H1 (cell line): Measurements from ENCODE around the gene LAMB1. TPM values are rescaled to one million over a fixed set of nuclear protein-coding genes. Genes with fewer than 3 reads are reported as not detected.

Source experiments
- ATF2 ChIP-seq: IDR thresholded peaks from 2 replicates; pipeline ENCODE4 v1.6.1; 2012; ENCODE audit warnings: low read length, inconsistent platforms
- CBX5 ChIP-seq: fragments of 300-800, 300-1000 bp; sonication (generic); IDR thresholded peaks from 2 replicates; pipeline ENCODE4 v1.7.1; 2016; ENCODE audit warnings: antibody characterized with exemption, low read length, low read depth
- KDM5A ChIP-seq: fragments of 200-600 bp; IDR thresholded peaks from 2 replicates; pipeline ENCODE4 v1.7.1; 2012; ENCODE audit warnings: mild to moderate bottlenecking, low read length, inconsistent platforms, mixed read lengths
- SIN3A ChIP-seq, 2 experiments: IDR thresholded peaks in 1 of 2; conservative IDR thresholded peaks in 1 of 2; 2 replicates each; pipeline ENCODE4 v1.6.1; 2011 to 2012; ENCODE audit warnings: low read length in 2 of 2, improper control_type of control experiment in 1 of 2, low read depth in 1 of 2, mild to moderate bottlenecking in 1 of 2
- TAF1 ChIP-seq: IDR thresholded peaks from 2 replicates; pipeline ENCODE4 v1.6.1; 2011; ENCODE audit warnings: mild to moderate bottlenecking, low read depth, low read length
- polyA plus RNA-seq, 7 experiments: library from polyadenylated mRNA; depleted of rRNA in 3 of 7; stranded (reverse) in 5 of 7; unstranded in 2 of 7; fragments of >200 nt in 5 of 7; fragments of 200-250 nt in 2 of 7; gene quantifications; 1 replicate in 5 of 7; 2 replicates in 1 of 7; 4 replicates in 1 of 7; pipeline versions ENCODE4 v1.2.1 to v1.2.3, GENCODE V29; 2011 to 2013; ENCODE audit warnings: missing spikeins in 2 of 7, mixed read lengths in 2 of 7
- total RNA-seq: library from RNA; stranded (reverse); fragmentation: NEBNext Ultra II Directional; extraction: Animal tissue kit (Norgen Biotek cat#: 25700); gene quantifications from 2 replicates; pipeline ENCODE4 v1.2.1, GENCODE V29; 2021
- TF ChIP-seq, protein P1 (sequence below), 3 experiments: IDR thresholded peaks; 1 replicate in 2 of 3; 2 replicates in 1 of 3; pipeline versions ENCODE4 v1.5.1 to v1.6.1; 2011; ENCODE audit warnings: low read length in 3 of 3, mild to moderate bottlenecking in 3 of 3, inconsistent platforms in 2 of 3, low read depth in 1 of 3, moderate library complexity in 1 of 3; ENCODE audit not compliant: insufficient read depth in 1 of 3; ENCODE audit errors: control extremely low read depth in 1 of 3

Gene LAMB1
- total and polyA plus RNA-seq, 2 of the 8 experiments (the other 6 are each of a cell fraction or from before 2014, with no cell fraction given) = 31.9 to 38.5 TPM

- no peak for TF ChIP-seq TAF1
- TF ChIP-seq ATF2 = no peak
- TF ChIP-seq, protein P1, sequence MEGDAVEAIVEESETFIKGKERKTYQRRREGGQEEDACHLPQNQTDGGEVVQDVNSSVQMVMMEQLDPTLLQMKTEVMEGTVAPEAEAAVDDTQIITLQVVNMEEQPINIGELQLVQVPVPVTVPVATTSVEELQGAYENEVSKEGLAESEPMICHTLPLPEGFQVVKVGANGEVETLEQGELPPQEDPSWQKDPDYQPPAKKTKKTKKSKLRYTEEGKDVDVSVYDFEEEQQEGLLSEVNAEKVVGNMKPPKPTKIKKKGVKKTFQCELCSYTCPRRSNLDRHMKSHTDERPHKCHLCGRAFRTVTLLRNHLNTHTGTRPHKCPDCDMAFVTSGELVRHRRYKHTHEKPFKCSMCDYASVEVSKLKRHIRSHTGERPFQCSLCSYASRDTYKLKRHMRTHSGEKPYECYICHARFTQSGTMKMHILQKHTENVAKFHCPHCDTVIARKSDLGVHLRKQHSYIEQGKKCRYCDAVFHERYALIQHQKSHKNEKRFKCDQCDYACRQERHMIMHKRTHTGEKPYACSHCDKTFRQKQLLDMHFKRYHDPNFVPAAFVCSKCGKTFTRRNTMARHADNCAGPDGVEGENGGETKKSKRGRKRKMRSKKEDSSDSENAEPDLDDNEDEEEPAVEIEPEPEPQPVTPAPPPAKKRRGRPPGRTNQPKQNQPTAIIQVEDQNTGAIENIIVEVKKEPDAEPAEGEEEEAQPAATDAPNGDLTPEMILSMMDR (IDR thresholded peaks at IDR 0.05; ENCODE audit: control extremely low read depth in 1 of 3, insufficient read depth in 1 of 3, low read depth in 1 of 3, low read length in 3 of 3) = no peak
- TF ChIP-seq CBX5 = no peak
- no peak for TF ChIP-seq KDM5A
- TF ChIP-seq SIN3A (conservative IDR thresholded peaks at IDR 0.05 in 1 of 2, IDR thresholded peaks at IDR 0.05 in 1 of 2; ENCODE audit: low read depth in 1 of 2, low read length in 2 of 2) = no peak
- TF ChIP-seq, all 59 proteins: peak for 0
Observed at GRCh38 chr7:108018668-108019067, 15.7 kb upstream of the LAMB1 start (continued).
